BLaER1 (cell line): Measurements from ENCODE around the gene WDHD1.
"Not testable (repeated sequence)": the region's sequence is repeated elsewhere in the genome, so short reads cannot be mapped to it uniquely, and the experiment has no call there.

Experiments used
- H3K27ac ChIP-seq: shearing (Covaris generic); formaldehyde crosslinking; 2 replicates; pipeline ENCODE4 v1.8.1; 2022
- H3K27me3 ChIP-seq: shearing (Covaris generic); formaldehyde crosslinking; 2 replicates; pipeline ENCODE4 v1.8.1; 2022
- H3K36me3 ChIP-seq: shearing (Covaris generic); formaldehyde crosslinking; 2 replicates; pipeline ENCODE4 v1.8.1; 2022
- H3K4me1 ChIP-seq: shearing (Covaris generic); formaldehyde crosslinking; 2 replicates; pipeline ENCODE4 v1.8.1; 2022
- H3K4me2 ChIP-seq: shearing (Covaris generic); formaldehyde crosslinking; 2 replicates; pipeline ENCODE4 v1.8.1; 2022
- H3K4me3 ChIP-seq: shearing (Covaris generic); formaldehyde crosslinking; 2 replicates; pipeline ENCODE4 v1.8.1; 2022
- H3K9ac ChIP-seq: shearing (Covaris generic); formaldehyde crosslinking; 2 replicates; pipeline ENCODE4 v1.8.1; 2022
- H3K9me3 ChIP-seq: shearing (Covaris generic); formaldehyde crosslinking; 2 replicates; pipeline ENCODE4 v1.8.1; 2022
- H4K20me1 ChIP-seq: shearing (Covaris generic); formaldehyde crosslinking; 2 replicates; pipeline ENCODE4 v1.8.1; 2022
- Cebpa-rat ChIP-seq: shearing (Covaris generic); IDR thresholded peaks from 2 replicates; pipeline ENCODE4 v1.8.1; 2022

WDHD1 gene

GRCh38 chr14:55026793-55027561 is at the start of gene WDHD1, which contains the start of gene SOCS4:
Gene WDHD1 (minus strand): TSS chr14:55027099. CDS start chr14:55026787, 312 bp downstream.
Gene SOCS4 (plus strand): TSS chr14:55027236. CDS start chr14:55043042, 15,806 bp downstream.
- Histone ChIP-seq H3K4me3 (peak within 1 kb of the TSS; percentile 80), H3K27ac (peak within 1 kb of the TSS; percentile 91), H3K36me3 (peaks cover 20% of the 10 kb centered on the region), H3K9ac (peak within 1 kb of the TSS; percentile 87), H4K20me1 (peaks cover 39% of the 10 kb centered on the region), H3K27me3 (no peaks in the 10 kb centered on the region), H3K9me3 (no peaks in the 10 kb centered on the region), H3K4me2 (peak within 1 kb of the TSS; percentile 91), H3K4me1 (peaks cover 48% of the 10 kb centered on the region)
- TF ChIP-seq Cebpa-rat: no peak

GRCh38 chr14:55075628-55076175 is 48.8 kb upstream of the WDHD1 start:
- Histone ChIP-seq H3K27me3 (no peaks in the 10 kb centered on the region), H3K4me2 (no peak overlapping the region), H3K27ac (no peak overlapping the region), H3K9ac (no peak overlapping the region), H3K4me1 (peaks cover 20% of the 10 kb centered on the region), H3K4me3 (no peak overlapping the region), H3K9me3 (no peaks in the 10 kb centered on the region), H4K20me1 (no peaks in the 10 kb centered on the region), H3K36me3 (no peaks in the 10 kb centered on the region)
- TF ChIP-seq Cebpa-rat: no peak

GRCh38 chr14:55074662-55075061 is 47.8 kb upstream of the WDHD1 start:
- Histone ChIP-seq H3K36me3 (peaks cover 4% of the 10 kb centered on the region; the same call in 1 of the 2 replicates), H4K20me1 (0 out of 2 replicates have a peak, but pooled peaks cover 8% of the 10 kb centered on the region), H3K4me2 (no peak overlapping the region), H3K4me1 (peaks cover 31% of the 10 kb centered on the region), H3K4me3 (no peak overlapping the region), H3K9ac (no peak overlapping the region), H3K9me3 (no peaks in the 10 kb centered on the region), H3K27ac (no peak overlapping the region), H3K27me3 (no peaks in the 10 kb centered on the region)
- TF ChIP-seq Cebpa-rat: no peak

- H3K4me2 ChIP-seq: no peak overlapping the region
- H4K20me1 ChIP-seq: 0 out of 2 replicates have a peak, but pooled peaks cover 11% of the 10 kb centered on the region
- H3K27ac ChIP-seq: no peak overlapping the region
- no peak for TF ChIP-seq Cebpa-rat
- H3K4me3 ChIP-seq: no peak overlapping the region
- peaks cover 7% of the 10 kb centered on the region; the same call in 1 of the 2 replicates for H3K36me3 ChIP-seq
- peaks cover 34% of the 10 kb centered on the region for H3K4me1 ChIP-seq
- H3K9ac ChIP-seq: no peak overlapping the region
- H3K9me3 ChIP-seq: no peaks in the 10 kb centered on the region
- no peaks in the 10 kb centered on the region for H3K27me3 ChIP-seq
These were observed 47.0 kb upstream of the WDHD1 start for GRCh38 chr14:55073856-55074255.

GRCh38 chr14:55071870-55072640 is 45.2 kb upstream of the WDHD1 start:
- Histone ChIP-seq H3K4me3 (no peak overlapping the region), H3K36me3 (peaks cover 19% of the 10 kb centered on the region), H3K4me2 (peak overlapping the region; percentile 71), H4K20me1 (0 out of 2 replicates have a peak, but pooled peaks cover 11% of the 10 kb centered on the region), H3K27ac (no peak overlapping the region), H3K9ac (peak overlapping the region; percentile 23), H3K27me3 (no peaks in the 10 kb centered on the region), H3K9me3 (no peaks in the 10 kb centered on the region), H3K4me1 (peaks cover 34% of the 10 kb centered on the region)
- TF ChIP-seq Cebpa-rat: no peak

GRCh38 chr14:55070981-55071411 is 44.1 kb upstream of the WDHD1 start:
- Histone ChIP-seq H3K27ac (no peak overlapping the region), H3K4me2 (peak overlapping the region; percentile 71), H3K36me3 (peaks cover 30% of the 10 kb centered on the region), H4K20me1 (peaks cover 18% of the 10 kb centered on the region), H3K27me3 (no peaks in the 10 kb centered on the region), H3K9ac (no peak overlapping the region), H3K9me3 (no peaks in the 10 kb centered on the region), H3K4me1 (peaks cover 34% of the 10 kb centered on the region), H3K4me3 (no peak overlapping the region)
- no peak for TF ChIP-seq Cebpa-rat

GRCh38 chr14:55066223-55066622 is 39.3 kb upstream of the WDHD1 start:
- H4K20me1 ChIP-seq: peaks cover 65% of the 10 kb centered on the region
- no peak overlapping the region for H3K27ac ChIP-seq
- H3K9me3 ChIP-seq: no peaks in the 10 kb centered on the region
- H3K9ac ChIP-seq: no peak overlapping the region
- peaks cover 18% of the 10 kb centered on the region for H3K4me1 ChIP-seq
- H3K4me2 ChIP-seq: no peak overlapping the region
- no peak for TF ChIP-seq Cebpa-rat
- no peaks in the 10 kb centered on the region for H3K27me3 ChIP-seq
- H3K4me3 ChIP-seq: no peak overlapping the region
- peaks cover 75% of the 10 kb centered on the region for H3K36me3 ChIP-seq

- Histone ChIP-seq H4K20me1 (peaks cover 73% of the 10 kb centered on the region), H3K27me3 (no peaks in the 10 kb centered on the region), H3K4me2 (no peak overlapping the region), H3K4me3 (no peak overlapping the region), H3K9me3 (no peaks in the 10 kb centered on the region), H3K4me1 (peaks cover 11% of the 10 kb centered on the region), H3K36me3 (peaks cover 82% of the 10 kb centered on the region), H3K27ac (no peak overlapping the region), H3K9ac (no peak overlapping the region)
- TF ChIP-seq Cebpa-rat: no peak
These were observed 38.5 kb upstream of the WDHD1 start for GRCh38 chr14:55065411-55065810.

- peaks cover 84% of the 10 kb centered on the region for H3K36me3 ChIP-seq
These were observed 38.0 kb upstream of the WDHD1 start for GRCh38 chr14:55064896-55065295.

More at GRCh38 chr14:55064896-55065295, 38.0 kb upstream of the WDHD1 start:
- peaks cover 73% of the 10 kb centered on the region for H4K20me1 ChIP-seq
- H3K27me3 ChIP-seq, H3K27ac ChIP-seq, H3K4me1 ChIP-seq, H3K4me3 ChIP-seq, H3K9ac ChIP-seq, H3K4me2 ChIP-seq, H3K9me3 ChIP-seq: not testable (repeated sequence)
